GM12878 (cell line): ENCODE data around the gene ACTRT3. TPM values are rescaled to one million over a fixed set of nuclear protein-coding genes. Genes with fewer than 3 reads are reported as not detected.

ENCODE experiments used
- ATAC-seq: fragments of 200-7000 bp; cut with Tn5 transposase; 3 replicates; pipeline ENCODE4 v1.9.1; 2020; ENCODE audit warnings: mild to moderate bottlenecking, moderate library complexity
- BruUV-seq: library from RNA; stranded (reverse); fragments of 400-500 nt; replicated peaks from 2 replicates; lab custom pipeline; 2021; lab: Mats Ljungman, UMichigan
- CTCF ChIA-PET: fragments of 300-600 bp; sonication (Branson Sonifier 250); formaldehyde crosslinking; extraction: SDS; loops from one replicate; lab custom pipeline; 2021; ENCODE audit warnings: inconsistent platforms; lab: Yijun Ruan, JAX
- POLR2A ChIA-PET: fragments of 350-600 bp; formaldehyde crosslinking; extraction: SDS; loops from one replicate; lab custom pipeline; 2021; ENCODE audit warnings: inconsistent platforms; lab: Charles Lee
- RAD21 ChIA-PET: fragments of 300-600 bp; sonication (Branson Sonifier 250); formaldehyde crosslinking; loops from one replicate; lab custom pipeline; 2023; ENCODE audit warnings: antibody characterized with exemption; ENCODE audit not compliant: unreplicated experiment; lab: Charles Lee
- SMC1A ChIA-PET: fragments of 300-600 bp; sonication (Branson Sonifier 250); formaldehyde crosslinking; loops from one replicate; lab custom pipeline; 2023; ENCODE audit not compliant: unreplicated experiment, uncharacterized antibody; lab: Charles Lee
- DNase-seq: peaks from one replicate; pipeline ENCODE4 v3.0.0-alpha.2; 2011; ENCODE audit warnings: low read depth, low spot score
- FAIRE-seq: peaks from 3 replicates; lab custom pipeline; 2011; peaks lifted over from hg19 to GRCh38; lab: Jason Lieb, UNC
- H2AFZ ChIP-seq: 2 replicates; pipeline ENCODE4 v1.6.0; 2011; ENCODE audit warnings: low read depth, low read length, control low read depth; ENCODE audit not compliant: control insufficient read depth
- H3K27ac ChIP-seq: 2 replicates; pipeline ENCODE4 v1.5.1; 2011; ENCODE audit warnings: control low read depth; ENCODE audit not compliant: control insufficient read depth, insufficient read depth
- H3K27me3 ChIP-seq, 2 experiments: replicated peaks in 1 of 2; 2 replicates each; pipeline versions ENCODE4 v1.6.0 to v1.6.1; 2011; ENCODE audit warnings: low read length in 1 of 2; ENCODE audit not compliant: control insufficient read depth in 2 of 2, insufficient read depth in 2 of 2
- H3K36me3 ChIP-seq, 2 experiments: 2 replicates each; pipeline ENCODE4 v1.5.1; 2011; ENCODE audit warnings: low read length in 1 of 2; ENCODE audit not compliant: control insufficient read depth in 2 of 2, insufficient read depth in 2 of 2
- H3K4me1 ChIP-seq: 2 replicates; pipeline ENCODE4 v1.6.1; 2011; ENCODE audit warnings: mild to moderate bottlenecking, low read length, moderate library complexity, mixed read lengths; ENCODE audit not compliant: control insufficient read depth, insufficient read depth
- H3K4me2 ChIP-seq: 2 replicates; pipeline ENCODE4 v1.6.0; 2011; ENCODE audit warnings: control low read depth; ENCODE audit not compliant: control insufficient read depth, insufficient read depth
- H3K4me3 ChIP-seq: fragments of 200-600 bp; sonication (generic); 2 replicates; pipeline ENCODE4 v1.5.1; 2016
- H3K79me2 ChIP-seq: 2 replicates; pipeline ENCODE4 v1.6.0; 2011; ENCODE audit warnings: low read length; ENCODE audit not compliant: control insufficient read depth, insufficient read depth
- H3K9ac ChIP-seq: 2 replicates; pipeline ENCODE4 v1.8.0; 2011; ENCODE audit warnings: low read length, control low read depth, mixed read lengths; ENCODE audit not compliant: control insufficient read depth, insufficient read depth
- H3K9me3 ChIP-seq: replicated peaks from 3 replicates; pipeline ENCODE4 v1.5.1; 2011; ENCODE audit warnings: mild to moderate bottlenecking, low read length; ENCODE audit not compliant: control insufficient read depth, insufficient read depth
- H4K20me1 ChIP-seq: 2 replicates; pipeline ENCODE4 v1.6.0; 2011; ENCODE audit not compliant: control insufficient read depth, insufficient read depth
- BACH1 ChIP-seq: fragments of 450-650 bp; IDR thresholded peaks from 2 replicates; pipeline ENCODE4 v1.6.1; 2017; ENCODE audit warnings: mild to moderate bottlenecking, borderline replicate concordance
- IKZF1 ChIP-seq: fragments of 450-650 bp; conservative IDR thresholded peaks from 2 replicates; pipeline ENCODE4 v1.6.1; 2017; ENCODE audit warnings: antibody characterized with exemption, mild to moderate bottlenecking
- POLR2AphosphoS2 ChIP-seq: IDR thresholded peaks from 2 replicates; pipeline ENCODE4 v1.6.1; 2011; ENCODE audit warnings: low read depth, mild to moderate bottlenecking, low read length, improper control_type of control experiment, moderate library complexity
- RCOR1 ChIP-seq: conservative IDR thresholded peaks from 2 replicates; pipeline ENCODE4 v1.6.1; 2012; ENCODE audit warnings: low read depth, low read length, improper control_type of control experiment
- ZNF217 ChIP-seq: fragments of 450-650 bp; IDR thresholded peaks from 2 replicates; pipeline ENCODE4 v1.6.1; 2017; ENCODE audit warnings: antibody characterized with exemption, mild to moderate bottlenecking
- ZNF274 ChIP-seq: IDR thresholded peaks from one replicate; pipeline ENCODE4 v1.8.0; 2011; ENCODE audit not compliant: insufficient read length, insufficient read depth
- WGBS: methylation state at CpG from one replicate; pipeline ENCODE4 v1.1.6; 2016; ENCODE audit warnings: low lambda C conversion rate; ENCODE audit not compliant: insufficient replicate concordance, insufficient coverage; ENCODE audit errors: missing lambda C conversion rate; 5-methylcytosine and 5-hydroxymethylcytosine counted together
- in situ Hi-C: fragments of 300-500 bp; cut with MboI; formaldehyde crosslinking; loops from 9 replicates; pipeline ENCODE4 v1.14.3; 2018; ENCODE audit warnings: mixed read lengths
- intact Hi-C: fragments of 100-400 bp; cut with micrococcal nuclease; formaldehyde crosslinking; loops from one replicate; pipeline ENCODE4 v1.14.2; 2022; ENCODE audit not compliant: unreplicated experiment
- polyA plus RNA-seq, 11 experiments: library from polyadenylated mRNA; depleted of rRNA in 4 of 11; unstranded in 6 of 11; stranded (reverse) in 5 of 11; fragments of >200 nt; fragmentation: Nextera tagmentation in 4 of 11; fragmentation: Illumina TruSeq in 1 of 11; extraction: Ambion mirVana in 4 of 11; extraction: Trizol in 1 of 11; gene quantifications; 1 replicate in 1 of 11; 2 replicates in 10 of 11; pipeline versions ENCODE4 v1.2.1 to v1.2.3, GENCODE V29; 2011 to 2016; ENCODE audit warnings: inconsistent platforms in 2 of 11, missing spikeins in 2 of 11, low read depth in 1 of 11
- total RNA-seq, 4 experiments: library from RNA; depleted of rRNA in 3 of 4; stranded (reverse); fragments of >200 nt in 3 of 4; fragmentation: Illumina TruSeq in 1 of 4; extraction: Trizol in 1 of 4; gene quantifications; 2 replicates each; pipeline versions ENCODE4 v1.2.1 to v1.2.3, GENCODE V29; 2013 to 2021
- TF ChIP-seq, protein P1 (sequence below): fragments of 450-650 bp; IDR thresholded peaks from 2 replicates; pipeline ENCODE4 v1.6.1; 2017; ENCODE audit warnings: antibody characterized with exemption, mild to moderate bottlenecking, moderate library complexity
- TF ChIP-seq, protein P2 (sequence below): IDR thresholded peaks from 2 replicates; pipeline ENCODE4 v1.6.1; 2011; ENCODE audit warnings: low read depth, mild to moderate bottlenecking, low read length, moderate library complexity, borderline replicate concordance; ENCODE audit errors: extremely low read depth
- TF ChIP-seq, protein P3 (sequence below): IDR thresholded peaks from 2 replicates; pipeline ENCODE4 v1.6.1; 2011; ENCODE audit warnings: borderline replicate concordance, low read depth, mild to moderate bottlenecking, moderate library complexity, low read length; ENCODE audit not compliant: insufficient read depth, poor library complexity, severe bottlenecking

The ACTRT3 gene
- total and polyA plus RNA-seq, 10 of the 15 experiments (the other 5 are each of a cell fraction or from before 2014, with no cell fraction given), result 0.02 to 0.58 (median 0.11) TPM; not detected in 1

DNA sequence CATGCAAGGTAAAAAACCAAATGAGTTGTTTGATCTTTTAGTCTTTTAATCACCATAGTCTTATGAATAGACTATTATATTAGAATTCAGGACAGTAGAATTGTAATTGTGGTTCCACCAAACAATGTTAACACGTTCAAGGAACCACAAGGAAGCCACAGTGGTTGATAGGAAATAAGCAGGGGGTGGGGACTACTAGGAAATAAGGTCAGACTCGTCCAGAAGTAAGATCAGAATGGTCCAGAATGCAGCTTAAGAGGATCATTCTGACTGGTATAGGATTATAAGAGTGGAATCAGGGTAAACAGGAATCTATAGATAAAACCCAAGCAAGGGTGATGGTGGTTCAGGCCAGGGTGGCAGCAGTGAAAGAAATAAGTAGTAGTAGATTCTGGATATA, 11.4 kb upstream of the ACTRT3 start:
- ATAC-seq, result no peak
- Histone ChIP-seq H3K4me2 (no peak overlapping the region), H3K27ac (no peak overlapping the region), H3K79me2 (peaks cover 7% of the 10 kb centered on the region), H2AFZ (no peak overlapping the region), H4K20me1 (no peaks in the 10 kb centered on the region), H3K36me3 (peaks cover 0 to 32% of the 10 kb centered on the region in 2 experiments; a peak in 3 of 4 replicates), H3K9ac (no peak overlapping the region), H3K4me1 (peaks cover 4% of the 10 kb centered on the region; the same call in 1 of the 2 replicates), H3K4me3 (no peak overlapping the region), H3K9me3 (no peaks in the 10 kb centered on the region), H3K27me3 (no peaks in the 10 kb centered on the region)
- CTCF ChIA-PET, result interaction anchor here (1.2 kb wide), 1 partner anchor 37 kb away, joined by 3 read pairs; no protein-coding TSS in a partner anchor
- RAD21 ChIA-PET, result no interaction called here
- DNase-seq, result no peak
- no peak for FAIRE-seq
- BruUV-seq, result no TSS peak
- intact Hi-C loops (no loop called here), in situ Hi-C loops (no loop called here)
- SMC1A ChIA-PET, result no interaction called here
- POLR2A ChIA-PET, result no interaction called here
- TF ChIP-seq BACH1 (no peak), ZNF217 (no peak), IKZF1 (no peak), RCOR1 (no peak), POLR2AphosphoS2 (no peak), ZNF274 (no peak)
- TF ChIP-seq, protein P1, sequence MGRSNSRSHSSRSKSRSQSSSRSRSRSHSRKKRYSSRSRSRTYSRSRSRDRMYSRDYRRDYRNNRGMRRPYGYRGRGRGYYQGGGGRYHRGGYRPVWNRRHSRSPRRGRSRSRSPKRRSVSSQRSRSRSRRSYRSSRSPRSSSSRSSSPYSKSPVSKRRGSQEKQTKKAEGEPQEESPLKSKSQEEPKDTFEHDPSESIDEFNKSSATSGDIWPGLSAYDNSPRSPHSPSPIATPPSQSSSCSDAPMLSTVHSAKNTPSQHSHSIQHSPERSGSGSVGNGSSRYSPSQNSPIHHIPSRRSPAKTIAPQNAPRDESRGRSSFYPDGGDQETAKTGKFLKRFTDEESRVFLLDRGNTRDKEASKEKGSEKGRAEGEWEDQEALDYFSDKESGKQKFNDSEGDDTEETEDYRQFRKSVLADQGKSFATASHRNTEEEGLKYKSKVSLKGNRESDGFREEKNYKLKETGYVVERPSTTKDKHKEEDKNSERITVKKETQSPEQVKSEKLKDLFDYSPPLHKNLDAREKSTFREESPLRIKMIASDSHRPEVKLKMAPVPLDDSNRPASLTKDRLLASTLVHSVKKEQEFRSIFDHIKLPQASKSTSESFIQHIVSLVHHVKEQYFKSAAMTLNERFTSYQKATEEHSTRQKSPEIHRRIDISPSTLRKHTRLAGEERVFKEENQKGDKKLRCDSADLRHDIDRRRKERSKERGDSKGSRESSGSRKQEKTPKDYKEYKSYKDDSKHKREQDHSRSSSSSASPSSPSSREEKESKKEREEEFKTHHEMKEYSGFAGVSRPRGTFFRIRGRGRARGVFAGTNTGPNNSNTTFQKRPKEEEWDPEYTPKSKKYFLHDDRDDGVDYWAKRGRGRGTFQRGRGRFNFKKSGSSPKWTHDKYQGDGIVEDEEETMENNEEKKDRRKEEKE, result no peak
- TF ChIP-seq, protein P2, sequence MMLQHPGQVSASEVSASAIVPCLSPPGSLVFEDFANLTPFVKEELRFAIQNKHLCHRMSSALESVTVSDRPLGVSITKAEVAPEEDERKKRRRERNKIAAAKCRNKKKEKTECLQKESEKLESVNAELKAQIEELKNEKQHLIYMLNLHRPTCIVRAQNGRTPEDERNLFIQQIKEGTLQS, result no peak
- TF ChIP-seq, protein P3, sequence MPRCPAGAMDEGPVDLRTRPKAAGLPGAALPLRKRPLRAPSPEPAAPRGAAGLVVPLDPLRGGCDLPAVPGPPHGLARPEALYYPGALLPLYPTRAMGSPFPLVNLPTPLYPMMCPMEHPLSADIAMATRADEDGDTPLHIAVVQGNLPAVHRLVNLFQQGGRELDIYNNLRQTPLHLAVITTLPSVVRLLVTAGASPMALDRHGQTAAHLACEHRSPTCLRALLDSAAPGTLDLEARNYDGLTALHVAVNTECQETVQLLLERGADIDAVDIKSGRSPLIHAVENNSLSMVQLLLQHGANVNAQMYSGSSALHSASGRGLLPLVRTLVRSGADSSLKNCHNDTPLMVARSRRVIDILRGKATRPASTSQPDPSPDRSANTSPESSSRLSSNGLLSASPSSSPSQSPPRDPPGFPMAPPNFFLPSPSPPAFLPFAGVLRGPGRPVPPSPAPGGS, result no peak
- WGBS, result 36% methylated on average over 2 of the region's 2 CpGs
